HepG2 (cell line): ENCODE data around the gene NPPB. TPM values are rescaled to one million over a fixed set of nuclear protein-coding genes. Genes with fewer than 3 reads are reported as not detected.

ENCODE experiments used
- ATAC-seq: fragments of 200-7000 bp; cut with Tn5 transposase; 3 replicates; pipeline ENCODE4 v1.9.1; 2020; ENCODE audit warnings: mild to moderate bottlenecking, moderate library complexity
- BruUV-seq: library from RNA; stranded (reverse); fragments of 400-500 nt; replicated peaks from 2 replicates; lab custom pipeline; 2021; lab: Mats Ljungman, UMichigan
- CTCF ChIA-PET: fragments of 300-600 bp; formaldehyde crosslinking; extraction: SDS; loops from one replicate; lab custom pipeline; 2021; ENCODE audit warnings: low total read pairs, inconsistent platforms, low intra/inter-chr PET ratio; lab: Yijun Ruan, JAX
- POLR2A ChIA-PET: fragments of 350-600 bp; sonication (Branson Sonifier 250); formaldehyde crosslinking; loops from one replicate; lab custom pipeline; 2020; ENCODE audit warnings: antibody characterized with exemption, inconsistent platforms; lab: Yijun Ruan, JAX
- DNase-seq: peaks from one replicate; pipeline ENCODE4 v3.0.0-alpha.2; 2015; ENCODE audit warnings: low spot score
- FAIRE-seq: peaks from 3 replicates; lab custom pipeline; 2011; peaks lifted over from hg19 to GRCh38; lab: Jason Lieb, UNC
- H2AFZ ChIP-seq: one replicate; pipeline ENCODE4 v1.6.1; 2011; ENCODE audit warnings: low read length, inconsistent platforms
- H3K27ac ChIP-seq: fragments of 300-600 bp; 3 replicates; pipeline ENCODE4 v1.8.0; 2011; ENCODE audit warnings: mixed run types, mild to moderate bottlenecking, mixed read lengths, low read length, inconsistent platforms; ENCODE audit not compliant: insufficient read depth; ENCODE audit errors: extremely low read length
- H3K27me3 ChIP-seq, 2 experiments: fragments of 200-600 bp in 1 of 2; 2 replicates in 1 of 2; 3 replicates in 1 of 2; pipeline versions ENCODE4 v1.6.0 to v1.8.0; 2011; ENCODE audit warnings: low read length in 2 of 2, mild to moderate bottlenecking in 2 of 2, moderate library complexity in 2 of 2, inconsistent platforms in 1 of 2; ENCODE audit not compliant: insufficient read depth in 2 of 2, control insufficient read depth in 1 of 2
- H3K36me3 ChIP-seq, 2 experiments: fragments of 200-600 bp in 1 of 2; replicated peaks in 1 of 2; 2 replicates in 1 of 2; 3 replicates in 1 of 2; pipeline versions ENCODE4 v1.5.1 to v1.8.0; 2011; ENCODE audit warnings: low read length in 2 of 2, inconsistent platforms in 1 of 2; ENCODE audit not compliant: insufficient read depth in 2 of 2, control insufficient read depth in 1 of 2
- H3K4me1 ChIP-seq: 2 replicates; pipeline ENCODE4 v1.5.1; 2012; ENCODE audit warnings: low read length, inconsistent platforms; ENCODE audit not compliant: insufficient read depth
- H3K4me2 ChIP-seq: 2 replicates; pipeline ENCODE4 v1.6.0; 2011; ENCODE audit warnings: low read depth, low read length, inconsistent platforms
- H3K4me3 ChIP-seq, 3 experiments: fragments of 200-600 bp in 1 of 3; sonication (generic), shearing (Covaris generic) in 1 of 3; replicated peaks in 1 of 3; 2 replicates each; pipeline ENCODE4 v1.5.1; 2011 to 2016; ENCODE audit warnings: low read length in 3 of 3, inconsistent platforms in 2 of 3, low read depth in 2 of 3, mild to moderate bottlenecking in 2 of 3, control low read depth in 1 of 3, mixed read lengths in 1 of 3; ENCODE audit not compliant: insufficient read depth in 1 of 3
- H3K79me2 ChIP-seq: one replicate; pipeline ENCODE4 v1.6.1; 2011; ENCODE audit warnings: low read length, inconsistent platforms; ENCODE audit not compliant: insufficient read depth
- H3K9ac ChIP-seq: 2 replicates; pipeline ENCODE4 v1.6.0; 2011; ENCODE audit warnings: mild to moderate bottlenecking, low read depth, low read length, inconsistent platforms; ENCODE audit not compliant: insufficient read depth
- H3K9me3 ChIP-seq: 2 replicates; pipeline ENCODE4 v1.5.1; 2012; ENCODE audit warnings: mild to moderate bottlenecking, low read length
- H4K20me1 ChIP-seq: 2 replicates; pipeline ENCODE4 v1.6.0; 2011; ENCODE audit warnings: inconsistent platforms, mild to moderate bottlenecking, low read length, moderate library complexity; ENCODE audit not compliant: insufficient read depth
- AGO2 ChIP-seq: fragments of 200-400 bp; formaldehyde crosslinking; optimal IDR thresholded peaks from 2 replicates; pipeline ENCODE3; 2017; ENCODE audit warnings: mild to moderate bottlenecking, low read depth, low read length, moderate library complexity
- CC2D1A ChIP-seq: sonication (generic); formaldehyde crosslinking; IDR thresholded peaks from 2 replicates; pipeline ENCODE4 v1.8.1; 2023; ENCODE audit warnings: mild to moderate bottlenecking, missing genetic modification reagents
- CCDC6 ChIP-seq: sonication (generic); formaldehyde crosslinking; IDR thresholded peaks from 2 replicates; pipeline ENCODE4 v1.8.1; 2022; ENCODE audit warnings: mild to moderate bottlenecking, missing genetic modification reagents, moderate library complexity
- CTCF ChIP-seq: sonication (generic); formaldehyde crosslinking; IDR thresholded peaks from 2 replicates; pipeline ENCODE4 v1.5.0; 2020; ENCODE audit warnings: mild to moderate bottlenecking, missing genetic modification reagents, moderate library complexity
- DMAP1 ChIP-seq: IDR thresholded peaks from 2 replicates; pipeline ENCODE4 v1.6.1; 2016
- SAFB2 ChIP-seq: sonication (generic); formaldehyde crosslinking; IDR thresholded peaks from 2 replicates; pipeline ENCODE4 v1.5.1; 2020; ENCODE audit warnings: missing genetic modification reagents, low read depth, mild to moderate bottlenecking, borderline replicate concordance
- ZFP36L1 ChIP-seq: sonication (generic); formaldehyde crosslinking; IDR thresholded peaks from 2 replicates; pipeline ENCODE4 v1.8.0; 2022; ENCODE audit warnings: mild to moderate bottlenecking, missing genetic modification reagents, moderate library complexity
- ZNF547 ChIP-seq: sonication (generic); formaldehyde crosslinking; IDR thresholded peaks from 2 replicates; pipeline ENCODE4 v1.5.1; 2020; ENCODE audit warnings: mild to moderate bottlenecking, missing genetic modification reagents
- ZNF777 ChIP-seq: sonication (generic); formaldehyde crosslinking; IDR thresholded peaks from 2 replicates; pipeline ENCODE4 v1.4.0; 2020; ENCODE audit warnings: missing genetic modification reagents
- ZNF780A ChIP-seq: sonication (generic); formaldehyde crosslinking; IDR thresholded peaks from 2 replicates; pipeline ENCODE4 v1.8.0; 2022; ENCODE audit warnings: mild to moderate bottlenecking, missing genetic modification reagents, moderate library complexity
- WGBS: methylation state at CpG from one replicate; pipeline ENCODE4 v1.1.6; 2017; ENCODE audit warnings: low lambda C conversion rate; 5-methylcytosine and 5-hydroxymethylcytosine counted together
- in situ Hi-C: cut with HindIII; loops from 2 replicates; pipeline ENCODE4 v1.10.0; 2017; ENCODE audit warnings: low pct_unique_long_range_greater_than_20kb; ENCODE audit not compliant: extremely low pct_ligation_motif_present
- intact Hi-C: fragments of 100-400 bp; cut with micrococcal nuclease; formaldehyde crosslinking; loops from one replicate; pipeline ENCODE4 v1.10.0; 2022; ENCODE audit not compliant: unreplicated experiment
- polyA plus RNA-seq, 8 experiments: library from polyadenylated mRNA; depleted of rRNA in 3 of 8; stranded (reverse) in 7 of 8; unstranded in 1 of 8; fragments of >200 nt; fragmentation: Illumina TruSeq in 4 of 8; extraction: Trizol in 4 of 8; gene quantifications; 2 replicates each; pipeline versions ENCODE4 v1.2.1 to v1.2.3, GENCODE V29; 2011 to 2016; ENCODE audit warnings: low read depth in 4 of 8, missing spikeins in 1 of 8, mixed read lengths in 1 of 8; ENCODE audit not compliant: insufficient read depth in 1 of 8
- total RNA-seq, 5 experiments: library from RNA; depleted of rRNA; stranded (reverse); fragments of >200 nt; fragmentation: Illumina TruSeq; extraction: Trizol; gene quantifications; 2 replicates each; pipeline ENCODE4 v1.2.3, GENCODE V29; 2016; ENCODE audit warnings: low read depth in 1 of 5
- TF ChIP-seq, protein P1 (sequence below): sonication (generic); formaldehyde crosslinking; IDR thresholded peaks from 2 replicates; pipeline ENCODE4 v1.4.0; 2020; ENCODE audit warnings: mild to moderate bottlenecking, low read depth, missing genetic modification reagents
- TF ChIP-seq, protein P2 (sequence below): sonication (generic); formaldehyde crosslinking; IDR thresholded peaks from 2 replicates; pipeline ENCODE4 v1.8.1; 2023; ENCODE audit warnings: mild to moderate bottlenecking, missing genetic modification reagents
- TF ChIP-seq, protein P3 (sequence below): sonication (generic); formaldehyde crosslinking; IDR thresholded peaks from 2 replicates; pipeline ENCODE4 v1.4.0; 2020; ENCODE audit warnings: missing genetic modification reagents, borderline replicate concordance

The NPPB gene
- total and polyA plus RNA-seq, 2 of the 13 experiments (the other 11 are each of a cell fraction or from before 2014, with no cell fraction given): 1.9 TPM; not detected in 1

GRCh38 chr1:11898831-11899467, 40.2 kb upstream of the NPPB start (continued):
- no peak for TF ChIP-seq CTCF (CRISPR knock-in tag)
- no peak for TF ChIP-seq CC2D1A

- H3K79me2 ChIP-seq: no peaks in the 10 kb centered on the region
- no peak for ATAC-seq
- H3K9ac ChIP-seq: no peak overlapping the region
- ChIA-PET POLR2A (interaction anchor here (1.3 kb wide), 1 partner anchor 10 kb away, joined by 5 read pairs; no protein-coding TSS in a partner anchor), CTCF (no interaction called here)
- 57% methylated on average over 11 of the region's 38 CpGs for WGBS
- FAIRE-seq: no peak
- no peak overlapping the region for H2AFZ ChIP-seq
- no peak for DNase-seq
- no peaks in the 10 kb centered on the region for H4K20me1 ChIP-seq
- no peaks in the 10 kb centered on the region for H3K36me3 ChIP-seq
- BruUV-seq: no TSS peak
- H3K4me1 ChIP-seq: peaks cover 14% of the 10 kb centered on the region
- no peaks in the 10 kb centered on the region for H3K9me3 ChIP-seq
- H3K4me3 ChIP-seq: no peak overlapping the region
- intact Hi-C loops: no loop called here
- H3K27ac ChIP-seq: no peak overlapping the region
- peaks cover 0 to 11% of the 10 kb centered on the region in 2 experiments; a peak in 3 of 5 replicates for H3K27me3 ChIP-seq
- in situ Hi-C loops: loop anchor here (5.0 kb wide), 1 partner anchor 56 kb away; no protein-coding TSS in a partner anchor
- H3K4me2 ChIP-seq: no peak overlapping the region
- no peak for TF ChIP-seq CCDC6 (CRISPR knock-in tag)
- no peak for TF ChIP-seq ZNF777 (CRISPR knock-in tag)
- TF ChIP-seq, protein P1, sequence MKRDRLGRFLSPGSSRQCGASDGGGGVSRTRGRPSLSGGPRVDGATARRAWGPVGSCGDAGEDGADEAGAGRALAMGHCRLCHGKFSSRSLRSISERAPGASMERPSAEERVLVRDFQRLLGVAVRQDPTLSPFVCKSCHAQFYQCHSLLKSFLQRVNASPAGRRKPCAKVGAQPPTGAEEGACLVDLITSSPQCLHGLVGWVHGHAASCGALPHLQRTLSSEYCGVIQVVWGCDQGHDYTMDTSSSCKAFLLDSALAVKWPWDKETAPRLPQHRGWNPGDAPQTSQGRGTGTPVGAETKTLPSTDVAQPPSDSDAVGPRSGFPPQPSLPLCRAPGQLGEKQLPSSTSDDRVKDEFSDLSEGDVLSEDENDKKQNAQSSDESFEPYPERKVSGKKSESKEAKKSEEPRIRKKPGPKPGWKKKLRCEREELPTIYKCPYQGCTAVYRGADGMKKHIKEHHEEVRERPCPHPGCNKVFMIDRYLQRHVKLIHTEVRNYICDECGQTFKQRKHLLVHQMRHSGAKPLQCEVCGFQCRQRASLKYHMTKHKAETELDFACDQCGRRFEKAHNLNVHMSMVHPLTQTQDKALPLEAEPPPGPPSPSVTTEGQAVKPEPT (CRISPR knock-in tag): no peak
- no peak for TF ChIP-seq DMAP1 (CRISPR knock-in tag)
- no peak for TF ChIP-seq ZFP36L1
- TF ChIP-seq, protein P2, sequence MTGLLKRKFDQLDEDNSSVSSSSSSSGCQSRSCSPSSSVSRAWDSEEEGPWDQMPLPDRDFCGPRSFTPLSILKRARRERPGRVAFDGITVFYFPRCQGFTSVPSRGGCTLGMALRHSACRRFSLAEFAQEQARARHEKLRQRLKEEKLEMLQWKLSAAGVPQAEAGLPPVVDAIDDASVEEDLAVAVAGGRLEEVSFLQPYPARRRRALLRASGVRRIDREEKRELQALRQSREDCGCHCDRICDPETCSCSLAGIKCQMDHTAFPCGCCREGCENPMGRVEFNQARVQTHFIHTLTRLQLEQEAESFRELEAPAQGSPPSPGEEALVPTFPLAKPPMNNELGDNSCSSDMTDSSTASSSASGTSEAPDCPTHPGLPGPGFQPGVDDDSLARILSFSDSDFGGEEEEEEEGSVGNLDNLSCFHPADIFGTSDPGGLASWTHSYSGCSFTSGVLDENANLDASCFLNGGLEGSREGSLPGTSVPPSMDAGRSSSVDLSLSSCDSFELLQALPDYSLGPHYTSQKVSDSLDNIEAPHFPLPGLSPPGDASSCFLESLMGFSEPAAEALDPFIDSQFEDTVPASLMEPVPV (CRISPR knock-in tag): no peak
- no peak for TF ChIP-seq AGO2
- TF ChIP-seq ZNF547: no peak
- TF ChIP-seq SAFB2 (CRISPR knock-in tag): no peak
- TF ChIP-seq ZNF780A: no peak
- TF ChIP-seq, protein P3, sequence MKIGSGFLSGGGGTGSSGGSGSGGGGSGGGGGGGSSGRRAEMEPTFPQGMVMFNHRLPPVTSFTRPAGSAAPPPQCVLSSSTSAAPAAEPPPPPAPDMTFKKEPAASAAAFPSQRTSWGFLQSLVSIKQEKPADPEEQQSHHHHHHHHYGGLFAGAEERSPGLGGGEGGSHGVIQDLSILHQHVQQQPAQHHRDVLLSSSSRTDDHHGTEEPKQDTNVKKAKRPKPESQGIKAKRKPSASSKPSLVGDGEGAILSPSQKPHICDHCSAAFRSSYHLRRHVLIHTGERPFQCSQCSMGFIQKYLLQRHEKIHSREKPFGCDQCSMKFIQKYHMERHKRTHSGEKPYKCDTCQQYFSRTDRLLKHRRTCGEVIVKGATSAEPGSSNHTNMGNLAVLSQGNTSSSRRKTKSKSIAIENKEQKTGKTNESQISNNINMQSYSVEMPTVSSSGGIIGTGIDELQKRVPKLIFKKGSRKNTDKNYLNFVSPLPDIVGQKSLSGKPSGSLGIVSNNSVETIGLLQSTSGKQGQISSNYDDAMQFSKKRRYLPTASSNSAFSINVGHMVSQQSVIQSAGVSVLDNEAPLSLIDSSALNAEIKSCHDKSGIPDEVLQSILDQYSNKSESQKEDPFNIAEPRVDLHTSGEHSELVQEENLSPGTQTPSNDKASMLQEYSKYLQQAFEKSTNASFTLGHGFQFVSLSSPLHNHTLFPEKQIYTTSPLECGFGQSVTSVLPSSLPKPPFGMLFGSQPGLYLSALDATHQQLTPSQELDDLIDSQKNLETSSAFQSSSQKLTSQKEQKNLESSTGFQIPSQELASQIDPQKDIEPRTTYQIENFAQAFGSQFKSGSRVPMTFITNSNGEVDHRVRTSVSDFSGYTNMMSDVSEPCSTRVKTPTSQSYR: no peak
These were observed 39.5 kb upstream of the NPPB start for GRCh38 chr1:11898086-11898785.
